Activated CD4-positive, alpha-beta T cell treated with anti-CD3 and anti-CD28 coated beads, Interleukin-10, Interleukin-2, amounts not matched to agents 100 ng/mL and 50 ng/mL, durations not matched to agents 16 hours and 8 hours (primary cell): ENCODE results near the gene CBLN3.

ENCODE experiments used
- DNase-seq: peaks from one replicate; pipeline ENCODE4 v3.0.0-alpha.2; 2020

Gene CBLN3

GRCh38 chr14:24438223-24439097, 9.0 kb upstream of the CBLN3 start:
- no peak for DNase-seq

- no peak for DNase-seq
Measured at GRCh38 chr14:24437736-24438067, 8.2 kb upstream of the CBLN3 start.

GRCh38 chr14:24437020-24437735, 7.7 kb upstream of the CBLN3 start:
- no peak for DNase-seq

GRCh38 chr14:24436355-24437019, 7.0 kb upstream of the CBLN3 start:
- DNase-seq: peak; percentile 70

GRCh38 chr14:24435998-24436354, 6.5 kb upstream of the CBLN3 start:
- DNase-seq: no peak

GRCh38 chr14:24435192-24435810, 5.8 kb upstream of the CBLN3 start:
- DNase-seq: no peak

GRCh38 chr14:24434676-24435075, 5.2 kb upstream of the CBLN3 start:
- no peak for DNase-seq

- no peak for DNase-seq
Measured at GRCh38 chr14:24434036-24434435, 4.6 kb upstream of the CBLN3 start.

GRCh38 chr14:24432259-24433131, 3.0 kb upstream of the CBLN3 start:
- no peak for DNase-seq

GRCh38 chr14:24431569-24432258, 2.2 kb upstream of the CBLN3 start:
- peak; percentile 95 for DNase-seq

- peak; percentile 85 for DNase-seq
Measured at GRCh38 chr14:24430682-24431568, 1.5 kb upstream of the CBLN3 start.

GRCh38 chr14:24430143-24430681, 744 bp upstream of the CBLN3 start:
- DNase-seq: peak; percentile 72

GRCh38 chr14:24428628-24429394, 657 bp downstream of the CBLN3 start:
- DNase-seq: no peak

GRCh38 chr14:24427537-24428508, 1.6 kb downstream of the CBLN3 start:
- no peak for DNase-seq

GRCh38 chr14:24426912-24427536, 2.4 kb downstream of the CBLN3 start:
- DNase-seq: no peak

GRCh38 chr14:24426150-24426911, 3.1 kb downstream of the CBLN3 start:
- DNase-seq: no peak

- DNase-seq: peak; percentile 58
Measured at GRCh38 chr14:24425704-24426103, 3.8 kb downstream of the CBLN3 start.
